NCI-H1048 (cell line): ENCODE measurements around the gene LRAT.
"Not testable (repeated sequence)": the region's sequence is repeated elsewhere in the genome, so short reads cannot be mapped to it uniquely, and the experiment has no call there.

Experiments used
- DNase-seq: peaks from one replicate; lab custom pipeline; 2025; lab: John Stamatoyannopoulos, UW

Gene LRAT

GRCh38 chr4:154743683-154744340 is at the start of gene LRAT:
LRAT (plus strand) TSS chr4:154744000; CDS start chr4:154744327, 327 bp downstream.
- DNase-seq: peak; percentile 30

- DNase-seq: no peak
Observed at GRCh38 chr4:154707877-154708276, 35.9 kb upstream of the LRAT start.

DNA sequence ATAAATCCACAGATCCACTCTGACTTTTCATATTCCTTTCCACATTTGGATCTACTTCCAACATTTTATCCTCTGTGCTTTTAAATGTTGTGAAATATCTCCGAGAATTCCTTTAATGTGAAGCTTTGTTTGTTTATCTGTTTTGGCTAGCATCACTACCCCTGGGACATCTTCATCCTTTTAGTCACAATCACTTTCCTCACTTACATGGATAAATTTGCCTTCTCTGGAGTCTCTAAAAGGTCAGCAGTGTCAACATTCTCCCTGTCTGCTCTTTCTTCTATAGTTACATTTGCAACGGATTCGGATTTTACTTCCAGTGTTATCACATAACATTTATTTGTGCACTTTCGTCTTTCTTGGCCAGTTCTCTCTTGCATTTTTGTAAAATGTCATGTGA is 34.2 kb upstream of the LRAT start:
- no peak for DNase-seq

DNA sequence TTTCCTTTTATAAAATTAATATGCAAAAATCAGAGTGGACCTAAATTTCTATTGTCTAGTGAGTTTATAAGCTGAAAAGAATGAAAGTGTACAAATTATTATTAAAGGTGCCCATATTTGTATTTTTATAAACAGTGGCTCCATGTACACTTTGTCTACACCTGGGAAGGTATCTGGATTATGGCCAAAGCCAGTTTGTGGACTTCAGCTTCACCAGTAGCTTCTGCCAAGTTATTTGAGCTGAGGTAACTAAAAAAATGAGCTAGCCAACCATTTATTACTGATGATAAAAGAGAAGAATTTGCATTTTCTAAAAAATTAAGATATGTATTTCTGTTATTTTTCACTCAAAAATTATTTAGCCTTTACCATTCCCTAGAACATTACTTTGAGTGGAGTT is 32.3 kb upstream of the LRAT start:
- DNase-seq: no peak

GRCh38 chr4:154714339-154715040 is 29.3 kb upstream of the LRAT start:
- no peak for DNase-seq

GRCh38 chr4:154719087-154719486 is 24.7 kb upstream of the LRAT start:
- DNase-seq: no peak

GRCh38 chr4:154720123-154720522 is 23.7 kb upstream of the LRAT start:
- no peak for DNase-seq

DNA sequence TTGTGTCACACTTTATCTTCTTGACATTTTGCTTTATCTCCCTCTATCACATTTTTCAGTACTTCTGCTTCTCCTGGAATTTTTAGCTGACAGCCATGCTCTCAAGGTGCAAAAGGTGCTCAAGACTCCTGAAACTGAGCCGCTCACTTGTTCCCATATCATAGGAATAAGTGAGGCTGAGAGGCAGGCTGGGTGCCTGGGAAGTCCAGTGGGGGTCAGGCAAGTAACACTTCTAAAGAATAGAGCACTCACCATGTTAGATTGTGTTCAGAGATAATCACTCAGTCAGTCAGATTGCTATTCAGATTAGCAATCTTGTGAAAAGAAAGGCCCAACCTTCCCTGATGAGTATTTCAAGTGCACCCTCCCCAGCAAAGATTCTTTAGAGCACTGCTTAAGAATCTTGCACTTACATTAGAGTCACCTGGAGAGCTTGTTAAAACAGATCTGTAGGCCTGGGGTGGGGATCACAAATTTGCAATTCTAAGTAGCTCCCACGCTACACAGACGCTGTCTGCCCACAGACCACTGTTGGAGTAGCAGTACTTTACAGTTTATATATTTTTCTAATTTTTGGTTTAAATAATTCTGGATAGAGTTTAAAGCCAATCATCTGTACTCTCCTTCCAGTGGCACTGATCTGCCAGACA is 23.1 kb upstream of the LRAT start:
- no peak for DNase-seq

DNA sequence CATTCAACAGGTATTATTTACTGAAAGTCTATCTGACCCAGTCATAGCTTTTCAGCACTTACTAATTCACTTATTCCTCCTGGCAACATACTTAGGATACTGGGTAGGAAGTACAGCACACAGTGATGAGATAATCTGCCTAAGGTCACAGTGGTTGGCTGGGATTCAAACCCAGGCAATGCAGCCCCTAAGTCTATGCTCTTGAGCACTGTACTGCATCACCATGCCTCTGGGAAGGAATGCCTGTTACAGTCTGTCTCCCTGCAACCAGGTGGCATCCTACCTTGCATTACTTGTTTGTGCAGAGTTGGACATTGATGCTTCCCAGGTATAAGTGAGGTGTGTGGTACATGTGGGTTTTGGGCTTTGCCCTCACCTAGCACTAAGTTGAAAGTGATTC is 21.5 kb upstream of the LRAT start:
- DNase-seq: no peak

DNA sequence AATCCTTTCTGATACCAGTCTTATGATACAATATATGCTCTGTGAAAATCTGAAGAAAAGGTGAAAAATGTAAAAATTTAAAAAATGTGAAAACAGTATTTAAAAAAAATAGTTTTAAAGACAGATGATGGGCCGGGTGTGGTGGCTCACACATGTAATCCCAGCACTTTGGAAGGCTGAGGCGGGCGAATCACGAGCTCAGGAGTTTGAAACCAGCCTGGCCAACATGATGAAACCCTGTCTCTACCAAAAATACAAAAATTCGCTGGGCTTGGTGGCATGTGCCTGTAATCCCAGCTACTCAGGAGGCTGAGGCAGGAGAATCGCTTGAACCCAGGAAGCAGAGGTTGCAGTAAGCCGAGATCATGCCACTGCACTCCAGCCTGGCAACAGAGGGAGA is 20.2 kb upstream of the LRAT start:
- DNase-seq: not testable (repeated sequence)

GRCh38 chr4:154727540-154727939 is 16.3 kb upstream of the LRAT start:
- no peak for DNase-seq

- DNase-seq: no peak
Observed at GRCh38 chr4:154731756-154732155, 12.0 kb upstream of the LRAT start.

GRCh38 chr4:154732669-154733068 is 11.1 kb upstream of the LRAT start:
- DNase-seq: no peak

- no peak for DNase-seq
Observed at GRCh38 chr4:154736770-154737169, 7.0 kb upstream of the LRAT start.

DNA sequence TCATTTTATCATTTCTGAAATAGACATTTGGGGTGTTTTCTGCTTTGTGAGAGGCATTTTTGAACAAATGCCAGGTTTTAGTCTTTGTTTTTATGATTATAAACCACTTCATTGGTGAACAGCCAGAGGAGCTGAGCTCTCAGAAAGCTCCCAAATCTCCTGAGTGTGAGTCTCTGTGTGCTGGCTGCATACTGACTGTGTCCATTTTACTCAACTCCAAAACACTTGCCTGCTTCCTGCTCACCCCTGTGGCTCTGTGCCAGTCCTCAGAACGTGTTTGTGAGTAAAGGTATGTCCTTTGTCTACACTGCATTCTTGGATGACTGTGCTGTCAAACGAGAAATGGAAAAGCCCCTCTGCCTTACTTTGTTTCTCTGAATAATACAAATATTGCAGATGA is 5.4 kb upstream of the LRAT start:
- no peak for DNase-seq

DNA sequence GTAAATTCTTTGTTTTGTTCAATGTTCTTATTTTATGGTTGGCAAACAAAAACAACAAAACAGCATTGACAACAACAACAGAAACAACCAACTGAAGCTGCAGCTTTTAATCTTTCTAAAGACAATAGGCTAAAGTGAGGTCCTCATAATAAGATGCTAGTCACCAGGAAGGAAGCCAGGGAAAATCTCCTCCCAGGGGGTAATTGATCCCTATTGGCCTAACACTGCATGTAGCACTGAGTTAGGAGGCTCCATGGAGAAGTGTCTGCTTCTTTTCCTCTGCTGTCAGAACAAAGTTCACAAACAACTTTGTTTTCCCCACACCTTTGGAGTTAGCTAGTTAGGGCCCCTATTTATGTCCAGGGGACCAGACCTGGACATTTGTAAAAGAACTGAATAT is 4.7 kb upstream of the LRAT start:
- DNase-seq: no peak

DNA sequence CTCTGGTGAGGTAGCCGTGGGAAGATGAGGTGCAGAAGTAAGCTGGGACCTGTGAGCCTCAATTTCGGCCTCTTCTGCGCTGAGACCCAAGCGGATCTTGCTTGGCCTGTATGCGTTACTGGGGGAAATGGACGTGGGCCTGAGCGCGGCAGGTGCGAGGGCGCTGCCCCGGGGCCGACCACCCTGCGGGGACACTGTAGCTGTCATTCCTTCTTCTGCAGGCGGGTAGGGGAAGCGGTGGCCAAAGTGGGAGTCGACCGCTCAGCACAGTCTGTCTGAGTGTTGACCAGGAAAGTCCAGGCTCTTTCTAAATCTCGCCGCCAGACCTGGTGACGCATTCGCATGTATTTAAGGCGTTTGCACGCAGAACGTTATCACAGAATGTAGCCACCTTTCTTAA is 3.3 kb upstream of the LRAT start:
- DNase-seq: no peak

- no peak for DNase-seq
Observed at GRCh38 chr4:154741131-154741665, 2.6 kb upstream of the LRAT start.

DNA sequence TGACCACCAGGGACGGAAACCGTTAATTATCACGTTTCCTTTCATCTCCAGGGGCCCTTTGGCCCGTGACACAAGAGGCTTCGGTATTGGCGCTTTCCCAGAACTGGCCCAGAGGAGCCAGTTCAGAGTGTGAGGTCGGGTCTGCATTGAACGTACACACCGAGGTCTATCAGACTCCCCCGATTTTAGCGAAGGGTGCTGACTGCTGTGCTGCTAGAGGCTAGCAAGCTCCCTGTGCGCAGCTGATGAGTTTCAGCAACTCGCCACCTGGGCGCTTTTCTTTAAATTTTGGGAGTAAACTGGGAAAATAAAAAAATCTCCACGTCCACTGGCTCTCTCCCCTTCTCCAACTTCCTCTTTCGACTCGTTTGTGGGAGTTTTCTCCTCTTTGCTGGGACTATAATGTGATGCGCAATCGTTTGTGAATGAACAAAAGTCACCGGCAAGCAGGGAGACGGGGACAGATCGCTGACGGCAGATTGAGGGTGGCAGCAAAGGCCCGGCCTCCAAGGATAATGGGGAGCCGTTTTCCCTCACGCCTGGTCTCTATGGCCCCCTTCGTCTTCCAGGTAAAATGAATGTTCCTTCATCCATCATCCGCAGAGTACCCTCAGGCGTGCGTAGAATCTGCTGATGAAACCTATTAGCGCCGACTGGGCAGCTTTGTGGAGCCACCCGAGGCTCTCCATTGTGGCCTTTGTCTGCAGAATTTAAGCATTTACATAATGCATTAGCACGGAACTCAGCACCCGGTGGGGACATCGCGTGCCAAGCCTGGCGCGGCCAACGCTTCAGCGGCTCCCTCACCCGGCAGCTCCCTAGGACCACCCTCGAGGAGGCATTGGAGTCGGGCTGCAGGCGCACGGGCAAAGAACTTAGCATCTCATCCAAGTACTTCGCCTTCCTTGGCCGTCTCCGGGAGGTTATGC is 1.6 kb upstream of the LRAT start:
- DNase-seq: no peak

- no peak for DNase-seq
Observed at GRCh38 chr4:154744341-154744926, 634 bp downstream of the LRAT start.

DNA sequence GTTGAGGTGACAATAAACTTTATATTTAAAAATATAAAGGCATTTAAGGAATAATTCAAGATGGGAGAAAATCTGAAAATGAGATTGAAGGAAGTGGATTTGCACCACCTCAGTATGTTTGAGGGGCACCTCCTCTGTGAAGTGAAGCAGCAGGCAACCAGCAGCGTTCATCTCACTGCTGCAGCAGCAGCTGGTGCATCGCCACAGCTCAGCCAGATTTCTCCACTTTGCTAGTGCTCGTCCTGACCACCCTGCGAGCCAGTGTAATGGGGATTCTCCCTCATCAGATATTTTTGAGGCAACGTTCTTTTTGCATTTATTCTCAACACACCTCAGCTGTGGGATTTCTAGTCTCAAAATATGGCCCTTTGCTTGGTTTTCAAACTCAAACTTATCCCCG is 13.9 kb downstream of the LRAT start:
- no peak for DNase-seq

GRCh38 chr4:154760895-154761294 is 17.1 kb downstream of the LRAT start:
- DNase-seq: no peak
